GM19238 (cell line): ENCODE results near the gene PEMT.
"Not testable (repeated sequence)": the region's sequence is repeated elsewhere in the genome, so short reads cannot be mapped to it uniquely, and the experiment has no call there.

ENCODE experiments used
- DNase-seq: peaks from one replicate; pipeline ENCODE4 v3.0.0; 2011; ENCODE audit warnings: low spot score; ENCODE audit not compliant: insufficient read length

Gene PEMT

GRCh38 chr17:17487998-17488397, 103.5 kb downstream of the PEMT start:
- no peak for DNase-seq

- not testable (repeated sequence) for DNase-seq
Measured at GRCh38 chr17:17486416-17486815, 105.1 kb downstream of the PEMT start.

GRCh38 chr17:17485420-17485819, 106.1 kb downstream of the PEMT start:
- DNase-seq: no peak

- DNase-seq: no peak
Measured at GRCh38 chr17:17484451-17484899, 107.0 kb downstream of the PEMT start.

GRCh38 chr17:17481860-17482259, 109.6 kb downstream of the PEMT start:
- DNase-seq: no peak

GRCh38 chr17:17480593-17481148, 110.8 kb downstream of the PEMT start:
- DNase-seq: no peak

GRCh38 chr17:17479209-17479608, 112.3 kb downstream of the PEMT start:
- no peak for DNase-seq

- DNase-seq: peak; percentile 98
Measured at GRCh38 chr17:17476865-17477467, 114.5 kb downstream of the PEMT start, which contains the start of gene MED9. Gene MED9, plus strand, starts transcription at chr17:17477000. Its CDS starts 42 bp downstream, at chr17:17477042.

GRCh38 chr17:17474341-17474740, 117.2 kb downstream of the PEMT start:
- no peak for DNase-seq

- DNase-seq: no peak
Measured at GRCh38 chr17:17472333-17472920, 119.1 kb downstream of the PEMT start.

GRCh38 chr17:17469996-17470395, 121.5 kb downstream of the PEMT start:
- DNase-seq: no peak

GRCh38 chr17:17469358-17469757, 122.2 kb downstream of the PEMT start:
- no peak for DNase-seq

GRCh38 chr17:17468217-17469010, 123.1 kb downstream of the PEMT start:
- no peak for DNase-seq

GRCh38 chr17:17467720-17468119, 123.8 kb downstream of the PEMT start:
- DNase-seq: no peak

- no peak for DNase-seq
Measured at GRCh38 chr17:17467016-17467415, 124.5 kb downstream of the PEMT start.

GRCh38 chr17:17466511-17466910, 125.0 kb downstream of the PEMT start:
- DNase-seq: no peak

- DNase-seq: not testable (repeated sequence)
Measured at GRCh38 chr17:17465878-17466277, 125.6 kb downstream of the PEMT start.

- no peak for DNase-seq
Measured at GRCh38 chr17:17463821-17464220, 127.7 kb downstream of the PEMT start.

- no peak for DNase-seq
Measured at GRCh38 chr17:17462048-17462824, 129.3 kb downstream of the PEMT start.

GRCh38 chr17:17460038-17460437, 131.5 kb downstream of the PEMT start:
- DNase-seq: no peak

GRCh38 chr17:17457680-17458079, 133.8 kb downstream of the PEMT start:
- no peak for DNase-seq
